MM.1S (cell line): Measurements from ENCODE around the gene EMC8.

Experiments used
- EZH2phosphoT487 ChIP-seq: fragments of 300-600 bp; sonication (generic); IDR thresholded peaks from 2 replicates; pipeline ENCODE4 v1.6.1; 2018; ENCODE audit warnings: antibody characterized with exemption, low read length
- TF ChIP-seq, protein P1 (sequence below): fragments of 300-600 bp; sonication (generic); IDR thresholded peaks from 2 replicates; pipeline ENCODE4 v1.5.1; 2016; ENCODE audit warnings: antibody characterized with exemption, low read length, mixed read lengths

GRCh38 chr16:85812811-85813700 lies 13.7 kb upstream of the EMC8 start:
- TF ChIP-seq, protein P1, sequence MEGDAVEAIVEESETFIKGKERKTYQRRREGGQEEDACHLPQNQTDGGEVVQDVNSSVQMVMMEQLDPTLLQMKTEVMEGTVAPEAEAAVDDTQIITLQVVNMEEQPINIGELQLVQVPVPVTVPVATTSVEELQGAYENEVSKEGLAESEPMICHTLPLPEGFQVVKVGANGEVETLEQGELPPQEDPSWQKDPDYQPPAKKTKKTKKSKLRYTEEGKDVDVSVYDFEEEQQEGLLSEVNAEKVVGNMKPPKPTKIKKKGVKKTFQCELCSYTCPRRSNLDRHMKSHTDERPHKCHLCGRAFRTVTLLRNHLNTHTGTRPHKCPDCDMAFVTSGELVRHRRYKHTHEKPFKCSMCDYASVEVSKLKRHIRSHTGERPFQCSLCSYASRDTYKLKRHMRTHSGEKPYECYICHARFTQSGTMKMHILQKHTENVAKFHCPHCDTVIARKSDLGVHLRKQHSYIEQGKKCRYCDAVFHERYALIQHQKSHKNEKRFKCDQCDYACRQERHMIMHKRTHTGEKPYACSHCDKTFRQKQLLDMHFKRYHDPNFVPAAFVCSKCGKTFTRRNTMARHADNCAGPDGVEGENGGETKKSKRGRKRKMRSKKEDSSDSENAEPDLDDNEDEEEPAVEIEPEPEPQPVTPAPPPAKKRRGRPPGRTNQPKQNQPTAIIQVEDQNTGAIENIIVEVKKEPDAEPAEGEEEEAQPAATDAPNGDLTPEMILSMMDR = no peak
- TF ChIP-seq EZH2phosphoT487 = no peak
